Measurements from ENCODE around the gene PATJ.

- TF ChIP-seq CTCF (IDR thresholded peaks at IDR 0.05) (no peak), POLR2A (IDR thresholded peaks at IDR 0.05) (no peak)
Measured at GRCh38 chr1:61709908-61710289, 32.4 kb upstream of the PATJ start.
